CD14-positive monocyte (primary cell): Measurements from ENCODE around the gene DTD1. TPM values are rescaled to one million over a fixed set of nuclear protein-coding genes. Genes with fewer than 3 reads are reported as not detected.

Experiments
- DNase-seq, 3 donors: peaks; one replicate each; pipeline ENCODE4 v3.0.0-alpha.2; 2011 to 2022
- H2AFZ ChIP-seq: 2 replicates; pipeline ENCODE4 v1.6.0; 2012; ENCODE audit warnings: mild to moderate bottlenecking, low read depth, low read length, inconsistent platforms; ENCODE audit not compliant: insufficient read depth, poor library complexity, severe bottlenecking
- H3K27ac ChIP-seq, 2 donors: 1 replicate in 1 of 2; 2 replicates in 1 of 2; pipeline ENCODE4 v1.5.1; 2012 to 2013; ENCODE audit warnings: low read length in 2 of 2, control low read depth in 1 of 2, inconsistent platforms in 1 of 2, low read depth in 1 of 2, mild to moderate bottlenecking in 1 of 2
- H3K27me3 ChIP-seq, 2 donors: one replicate each; pipeline versions ENCODE4 v1.6.0 to v1.6.1; 2011 to 2013; ENCODE audit warnings: low read length in 2 of 2; ENCODE audit not compliant: control insufficient read depth in 2 of 2, insufficient read depth in 2 of 2
- H3K36me3 ChIP-seq, 2 donors: replicated peaks in 1 of 2; 1 replicate in 1 of 2; 2 replicates in 1 of 2; pipeline versions ENCODE4 v1.5.1 to v1.6.1; 2012 to 2013; ENCODE audit warnings: low read length in 2 of 2, control low read depth in 1 of 2, inconsistent platforms in 1 of 2, mild to moderate bottlenecking in 1 of 2; ENCODE audit not compliant: insufficient read depth in 2 of 2, control insufficient read depth in 1 of 2
- H3K4me1 ChIP-seq, 2 donors: 1 replicate in 1 of 2; 2 replicates in 1 of 2; pipeline versions ENCODE4 v1.5.1 to v1.6.1; 2012 to 2013; ENCODE audit warnings: low read length in 2 of 2, control low read depth in 1 of 2, inconsistent platforms in 1 of 2, mild to moderate bottlenecking in 1 of 2, moderate library complexity in 1 of 2; ENCODE audit not compliant: insufficient read depth in 2 of 2, control insufficient read depth in 1 of 2
- H3K4me2 ChIP-seq: replicated peaks from 2 replicates; pipeline ENCODE3; 2012; ENCODE audit warnings: low read length, moderate library complexity, mild to moderate bottlenecking; ENCODE audit not compliant: poor library complexity, severe bottlenecking; ENCODE audit errors: extremely low read depth
- H3K4me3 ChIP-seq, 3 experiments: fragments of 200-600 bp in 1 of 3; sonication (generic) in 1 of 3; replicated peaks in 1 of 3; 1 replicate in 2 of 3; 2 replicates in 1 of 3; pipeline ENCODE4 v1.5.1; 2011 to 2013; ENCODE audit warnings: low read length in 3 of 3, mild to moderate bottlenecking in 3 of 3, control low read depth in 2 of 3, low read depth in 2 of 3, inconsistent platforms in 1 of 3, moderate library complexity in 1 of 3
- H3K79me2 ChIP-seq: 2 replicates; pipeline ENCODE4 v1.6.0; 2012; ENCODE audit warnings: mild to moderate bottlenecking, control low read depth, inconsistent platforms, low read length, moderate library complexity; ENCODE audit not compliant: insufficient read depth
- H3K9ac ChIP-seq: 2 replicates; pipeline ENCODE4 v1.6.0; 2017; ENCODE audit warnings: low read length, mild to moderate bottlenecking; ENCODE audit not compliant: insufficient read depth, poor library complexity, severe bottlenecking
- H3K9me3 ChIP-seq, 2 donors: replicated peaks in 1 of 2; 1 replicate in 1 of 2; 2 replicates in 1 of 2; pipeline versions ENCODE4 v1.5.1 to v1.6.1; 2012 to 2013; ENCODE audit warnings: low read length in 2 of 2, control low read depth in 1 of 2; ENCODE audit not compliant: control insufficient read depth in 1 of 2, insufficient read depth in 1 of 2
- H4K20me1 ChIP-seq: 2 replicates; pipeline ENCODE4 v1.6.0; 2012; ENCODE audit warnings: mild to moderate bottlenecking, low read length, control low read depth, moderate library complexity; ENCODE audit not compliant: insufficient read depth
- H3K27ac Mint-ChIP-seq, 7 donors: one replicate each; pipeline ENCODE4 v1.8.0; 2020; ENCODE audit warnings: mild to moderate bottlenecking in 7 of 7, mixed read lengths in 7 of 7, moderate library complexity in 6 of 7, inconsistent platforms in 2 of 7
- H3K27me3 Mint-ChIP-seq, 3 donors: one replicate each; pipeline ENCODE4 v1.8.0; 2021 to 2022; ENCODE audit warnings: low read depth in 3 of 3, mild to moderate bottlenecking in 3 of 3, mixed read lengths in 3 of 3, moderate library complexity in 3 of 3, inconsistent platforms in 1 of 3
- H3K36me3 Mint-ChIP-seq, 2 donors: one replicate each; pipeline ENCODE4 v1.8.0; 2020; ENCODE audit warnings: mixed read lengths in 2 of 2, inconsistent platforms in 1 of 2, mild to moderate bottlenecking in 1 of 2
- H3K4me1 Mint-ChIP-seq: one replicate; pipeline ENCODE4 v1.8.0; 2020; ENCODE audit warnings: mild to moderate bottlenecking, mixed read lengths
- H3K4me3 Mint-ChIP-seq, 2 donors: one replicate each; pipeline ENCODE4 v1.8.0; 2020; ENCODE audit warnings: mild to moderate bottlenecking in 2 of 2, mixed read lengths in 2 of 2, moderate library complexity in 1 of 2
- H3K9me3 Mint-ChIP-seq, 7 donors: one replicate each; pipeline ENCODE4 v1.8.0; 2020 to 2022; ENCODE audit warnings: mixed read lengths in 7 of 7, mild to moderate bottlenecking in 6 of 7, moderate library complexity in 6 of 7, inconsistent platforms in 2 of 7
- CTCF ChIP-seq: fragments of 200-600 bp; IDR thresholded peaks from one replicate; pipeline ENCODE4 v1.8.0; 2022; ENCODE audit warnings: antibody characterized with exemption, mild to moderate bottlenecking
- WGBS: methylation state at CpG from one replicate; pipeline ENCODE4 v1.1.5; 2013; ENCODE audit warnings: missing lambda C conversion rate; ENCODE audit not compliant: insufficient coverage; 5-methylcytosine and 5-hydroxymethylcytosine counted together
- intact Hi-C, 2 donors: fragments of 100-400 bp; cut with micrococcal nuclease; formaldehyde crosslinking; loops; one replicate each; pipeline versions ENCODE4 v1.15.0 to v1.15.1; 2023
- polyA plus RNA-seq, 3 donors: library from polyadenylated mRNA; depleted of rRNA in 1 of 3; unstranded in 2 of 3; stranded (reverse) in 1 of 3; fragments of 300-500 nt in 2 of 3; fragments of >200 nt in 1 of 3; fragmentation: Illumina TruSeq in 2 of 3; gene quantifications; 1 replicate in 2 of 3; 2 replicates in 1 of 3; pipeline ENCODE4 v1.2.3, GENCODE V29; 2012 to 2021

Gene DTD1
- polyA plus RNA-seq, 3 donors: 18.8 to 33.6 (median 26.3) TPM

- no peaks in the 10 kb centered on the region for H3K36me3 Mint-ChIP-seq
- no peak for DNase-seq
- peaks cover 0 to 3% (median 2%) of the 10 kb centered on the region in 3 donors for H3K27me3 Mint-ChIP-seq
- no peak overlapping the region for H3K9ac ChIP-seq
- peaks cover 5% of the 10 kb centered on the region for H3K4me1 Mint-ChIP-seq
- H3K27ac ChIP-seq: no peak overlapping the region
- no peaks in the 10 kb centered on the region for H3K27me3 ChIP-seq
- H3K9me3 ChIP-seq: no peaks in the 10 kb centered on the region
- H3K27ac Mint-ChIP-seq: no peak overlapping the region
- H3K79me2 ChIP-seq: no peaks in the 10 kb centered on the region
- peaks cover 0 to 7% (median 0%) of the 10 kb centered on the region in 7 donors for H3K9me3 Mint-ChIP-seq
- TF ChIP-seq CTCF: no peak
- intact Hi-C loops: no loop called here
- no peak overlapping the region for H3K4me2 ChIP-seq
- H3K4me3 Mint-ChIP-seq: no peak overlapping the region
- WGBS: 100% methylated on average over 2 of the region's 2 CpGs
- no peak overlapping the region for H3K4me3 ChIP-seq
- H3K36me3 ChIP-seq: no peaks in the 10 kb centered on the region
- no peaks in the 10 kb centered on the region for H4K20me1 ChIP-seq
- no peaks in the 10 kb centered on the region for H3K4me1 ChIP-seq
- no peak overlapping the region for H2AFZ ChIP-seq
Observed at GRCh38 chr20:18774207-18774606, 186.4 kb downstream of the DTD1 start.

DNA sequence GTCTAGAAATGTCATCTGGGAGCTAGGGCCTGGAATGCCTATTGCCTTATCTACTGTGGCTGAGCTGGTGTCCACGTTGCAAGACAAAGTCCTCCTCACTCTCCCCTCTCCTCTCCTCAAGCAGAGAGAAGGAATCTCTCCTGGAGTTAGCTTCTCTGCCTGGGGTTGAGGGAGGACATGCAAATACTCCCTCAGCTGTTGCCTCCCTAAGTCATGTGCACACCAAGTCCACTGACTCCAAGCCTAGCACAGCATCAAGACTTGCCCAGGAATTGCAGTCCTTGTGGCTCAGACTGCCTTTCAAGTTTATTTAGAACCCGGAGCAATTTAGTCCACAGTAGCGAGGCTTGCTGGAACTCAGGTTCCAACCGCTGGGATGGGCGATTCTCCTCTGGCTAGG, 187.8 kb downstream of the DTD1 start:
- H3K9me3 ChIP-seq: no peaks in the 10 kb centered on the region
- no peaks in the 10 kb centered on the region for H4K20me1 ChIP-seq
- H3K27ac ChIP-seq: no peak overlapping the region
- no peak for TF ChIP-seq CTCF
- H2AFZ ChIP-seq: no peak overlapping the region
- no peak overlapping the region for H3K4me3 Mint-ChIP-seq
- no peaks in the 10 kb centered on the region for H3K27me3 ChIP-seq
- H3K4me2 ChIP-seq: no peak overlapping the region
- no peak for DNase-seq
- H3K79me2 ChIP-seq: no peaks in the 10 kb centered on the region
- H3K36me3 Mint-ChIP-seq: no peaks in the 10 kb centered on the region
- 96% methylated on average over 4 of the region's 5 CpGs for WGBS
- peaks cover 0 to 7% (median 0%) of the 10 kb centered on the region in 7 donors for H3K9me3 Mint-ChIP-seq
- H3K4me1 Mint-ChIP-seq: no peaks in the 10 kb centered on the region
- intact Hi-C loops: no loop called here
- no peaks in the 10 kb centered on the region for H3K4me1 ChIP-seq
- H3K27ac Mint-ChIP-seq: no peak overlapping the region
- no peak overlapping the region for H3K9ac ChIP-seq
- peaks cover 0 to 3% (median 2%) of the 10 kb centered on the region in 3 donors for H3K27me3 Mint-ChIP-seq
- no peaks in the 10 kb centered on the region for H3K36me3 ChIP-seq
- H3K4me3 ChIP-seq: no peak overlapping the region
